HG03095 (cell line): ENCODE data around the gene RALGAPA2.

Experiments used
- ATAC-seq: cut with Tn5 transposase; IDR thresholded peaks from one replicate; pipeline ENCODE4 v1.9.1; 2021; ENCODE audit warnings: moderate library complexity; ENCODE audit not compliant: unreplicated experiment

The RALGAPA2 gene

GRCh38 chr20:20373091-20373571, 339.3 kb downstream of the RALGAPA2 start:
- ATAC-seq: no peak

- ATAC-seq: no peak
These were observed 340.8 kb downstream of the RALGAPA2 start for GRCh38 chr20:20371681-20372080.

DNA sequence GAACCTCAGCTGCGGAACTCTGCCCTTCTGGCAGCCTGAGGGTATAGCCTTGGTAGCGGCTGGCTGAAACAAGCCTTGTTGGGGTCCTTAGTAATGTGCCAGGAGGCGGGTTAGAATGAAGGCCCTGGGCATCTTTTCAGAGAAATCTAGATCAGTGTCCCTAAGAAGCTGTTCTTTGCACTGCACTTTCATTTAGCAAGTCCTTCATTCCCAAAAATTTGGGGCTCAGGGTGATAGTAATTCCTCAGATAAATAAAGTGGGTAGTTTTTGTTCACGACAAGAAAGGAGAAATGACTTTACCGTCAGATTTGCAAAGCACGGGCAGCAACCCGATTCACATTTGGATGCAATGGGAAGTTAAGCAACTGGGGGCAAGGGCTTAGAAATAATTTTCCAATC, 341.4 kb downstream of the RALGAPA2 start:
- ATAC-seq: no peak

GRCh38 chr20:20370094-20370575, 342.3 kb downstream of the RALGAPA2 start:
- no peak for ATAC-seq

DNA sequence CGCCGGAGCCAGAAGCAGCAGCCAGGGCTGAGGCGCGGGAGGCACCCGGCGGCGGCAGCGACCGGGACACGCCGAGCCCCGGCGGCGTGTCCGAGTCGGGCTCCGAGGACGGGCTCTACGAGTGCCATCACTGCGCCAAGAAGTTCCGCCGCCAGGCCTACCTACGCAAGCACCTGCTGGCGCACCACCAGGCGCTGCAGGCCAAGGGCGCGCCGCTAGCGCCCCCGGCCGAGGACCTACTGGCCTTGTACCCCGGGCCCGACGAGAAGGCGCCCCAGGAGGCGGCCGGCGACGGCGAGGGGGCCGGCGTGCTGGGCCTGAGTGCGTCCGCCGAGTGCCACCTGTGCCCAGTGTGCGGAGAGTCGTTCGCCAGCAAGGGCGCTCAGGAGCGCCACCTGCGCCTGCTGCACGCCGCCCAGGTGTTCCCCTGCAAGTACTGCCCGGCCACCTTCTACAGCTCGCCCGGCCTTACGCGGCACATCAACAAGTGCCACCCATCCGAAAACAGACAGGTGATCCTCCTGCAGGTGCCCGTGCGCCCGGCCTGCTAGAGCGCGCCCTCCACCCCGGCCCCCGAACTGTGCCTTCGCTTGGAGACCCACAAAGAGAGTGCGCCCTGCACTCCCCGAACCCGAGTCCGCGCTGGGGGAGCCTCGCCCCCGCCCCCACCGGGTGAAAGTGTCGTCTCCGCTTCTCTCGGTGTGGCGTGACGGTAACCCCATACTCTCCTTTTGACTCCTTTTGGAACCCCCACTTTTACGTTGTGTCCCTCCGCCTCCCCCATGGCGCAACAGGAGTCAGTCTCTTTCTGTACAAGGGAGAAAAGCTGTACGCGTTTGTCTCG, 343.0 kb downstream of the RALGAPA2 start:
- no peak for ATAC-seq

DNA sequence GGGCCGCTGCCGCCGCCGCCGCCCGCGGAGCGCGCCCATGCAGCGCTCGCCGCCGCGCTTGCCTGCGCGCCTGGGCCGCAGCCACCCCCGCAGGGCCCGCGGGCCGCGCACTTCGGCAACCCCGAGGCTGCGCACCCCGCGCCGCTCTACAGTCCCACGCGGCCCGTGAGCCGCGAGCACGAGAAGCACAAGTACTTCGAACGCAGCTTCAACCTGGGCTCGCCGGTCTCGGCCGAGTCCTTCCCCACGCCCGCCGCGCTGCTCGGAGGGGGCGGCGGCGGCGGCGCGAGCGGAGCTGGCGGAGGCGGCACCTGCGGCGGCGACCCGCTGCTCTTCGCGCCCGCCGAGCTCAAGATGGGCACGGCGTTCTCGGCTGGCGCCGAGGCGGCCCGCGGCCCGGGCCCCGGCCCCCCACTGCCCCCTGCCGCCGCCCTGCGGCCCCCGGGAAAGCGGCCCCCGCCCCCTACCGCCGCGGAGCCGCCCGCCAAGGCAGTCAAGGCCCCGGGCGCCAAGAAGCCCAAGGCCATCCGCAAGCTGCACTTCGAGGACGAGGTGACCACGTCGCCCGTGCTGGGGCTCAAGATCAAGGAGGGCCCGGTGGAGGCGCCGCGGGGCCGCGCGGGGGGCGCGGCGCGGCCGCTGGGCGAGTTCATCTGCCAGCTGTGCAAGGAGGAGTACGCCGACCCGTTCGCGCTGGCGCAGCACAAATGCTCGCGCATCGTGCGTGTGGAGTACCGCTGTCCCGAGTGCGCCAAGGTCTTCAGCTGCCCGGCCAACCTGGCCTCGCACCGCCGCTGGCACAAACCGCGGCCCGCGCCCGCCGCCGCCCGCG, 343.8 kb downstream of the RALGAPA2 start:
- ATAC-seq: no peak

DNA sequence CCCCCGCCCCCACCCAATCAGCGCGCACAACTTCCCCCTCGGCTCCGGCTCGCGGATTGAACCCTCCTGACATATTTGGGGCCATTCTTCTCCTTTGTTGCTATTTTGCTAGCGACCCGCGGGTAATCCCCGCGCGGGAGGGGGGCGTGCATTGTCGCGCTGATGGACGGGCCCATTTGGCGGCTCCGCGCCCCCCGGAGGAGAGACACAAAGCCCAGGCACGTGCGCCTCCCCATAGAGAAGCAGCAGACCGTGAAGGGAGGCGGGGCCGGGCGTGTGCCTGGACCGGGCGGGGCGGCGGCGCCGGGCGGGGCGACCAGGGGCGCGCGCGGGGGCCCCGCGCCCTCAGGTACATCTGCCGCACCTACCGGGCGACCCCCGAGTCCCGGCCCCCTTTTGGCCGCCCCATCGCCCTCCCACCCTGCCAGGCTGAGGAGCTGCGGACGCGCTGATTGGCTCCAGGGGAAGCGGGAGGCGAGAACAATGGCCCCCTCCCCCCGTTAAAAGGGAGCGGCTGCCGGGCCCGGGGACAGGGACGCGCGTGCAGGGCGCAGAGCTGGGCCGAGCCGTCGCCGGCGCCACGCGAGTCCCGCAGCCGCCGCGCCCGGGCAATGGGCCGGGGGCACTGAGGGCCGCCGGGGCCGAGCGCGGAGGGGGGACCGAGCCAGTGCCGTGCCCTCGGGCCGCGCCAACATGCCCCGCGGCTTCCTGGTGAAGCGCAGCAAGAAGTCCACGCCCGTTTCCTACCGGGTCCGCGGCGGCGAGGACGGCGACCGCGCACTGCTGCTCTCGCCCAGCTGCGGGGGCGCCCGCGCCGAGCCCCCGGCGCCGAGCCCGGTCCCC, 344.6 kb downstream of the RALGAPA2 start, which contains the start of gene INSM1:
Gene INSM1 (plus strand): TSS at position 530 of the 843 bp plus-strand sequence. CDS start 164 bp downstream, at position 694.
- ATAC-seq: no peak

- ATAC-seq: no peak
These were observed 345.4 kb downstream of the RALGAPA2 start for GRCh38 chr20:20366876-20367574.

DNA sequence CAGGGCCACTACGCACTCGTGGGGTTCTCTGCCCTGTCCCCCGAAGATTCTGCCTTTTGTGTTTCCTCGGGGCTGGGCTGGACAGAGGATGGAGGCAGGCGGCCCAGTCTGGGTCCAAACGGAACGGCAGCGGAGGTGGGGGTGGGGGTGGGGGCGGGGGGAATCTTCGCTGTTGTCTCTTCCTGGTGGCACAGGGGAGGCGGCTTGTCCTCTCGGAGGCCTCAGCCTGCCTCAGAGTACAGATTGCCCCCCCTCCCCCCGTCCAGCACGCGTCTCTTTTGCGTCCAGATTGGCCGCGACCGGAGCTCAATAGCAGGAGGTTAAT, 345.9 kb downstream of the RALGAPA2 start:
- no peak for ATAC-seq

DNA sequence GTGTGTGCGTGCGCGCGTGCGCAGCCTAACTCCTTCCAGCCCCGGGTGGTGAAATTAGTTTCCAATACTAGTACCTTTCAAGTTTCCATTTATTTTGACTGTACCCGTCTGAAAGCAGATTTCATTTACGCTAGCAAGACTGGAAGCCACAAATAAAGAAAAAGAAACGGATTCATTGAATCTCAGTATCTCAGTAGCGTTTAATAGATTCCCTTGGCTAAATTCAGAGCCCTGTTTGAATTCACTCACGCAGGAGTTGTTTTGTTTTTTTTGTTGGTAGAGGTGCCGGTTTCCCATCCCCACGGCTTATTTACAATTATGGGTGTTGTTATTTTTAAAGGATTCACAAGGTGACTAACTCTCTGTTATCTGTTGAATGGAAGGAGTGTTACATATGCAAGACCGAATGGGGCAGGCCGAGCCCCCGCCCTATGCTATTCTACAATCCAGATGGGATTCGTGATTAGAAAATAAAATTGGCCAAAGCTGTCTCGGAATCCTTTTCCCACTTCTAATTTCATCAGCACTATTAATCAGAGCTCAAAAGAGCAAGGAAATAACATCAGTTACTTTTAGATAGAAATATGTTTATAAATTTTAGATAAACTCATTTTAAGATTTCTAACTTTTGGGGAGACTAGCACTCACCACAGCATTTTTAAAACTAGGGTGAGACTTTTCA, 346.8 kb downstream of the RALGAPA2 start:
- ATAC-seq: no peak

- ATAC-seq: no peak
These were observed 347.6 kb downstream of the RALGAPA2 start for GRCh38 chr20:20364593-20365479.

- ATAC-seq: no peak
These were observed 348.4 kb downstream of the RALGAPA2 start for GRCh38 chr20:20363799-20364592.

DNA sequence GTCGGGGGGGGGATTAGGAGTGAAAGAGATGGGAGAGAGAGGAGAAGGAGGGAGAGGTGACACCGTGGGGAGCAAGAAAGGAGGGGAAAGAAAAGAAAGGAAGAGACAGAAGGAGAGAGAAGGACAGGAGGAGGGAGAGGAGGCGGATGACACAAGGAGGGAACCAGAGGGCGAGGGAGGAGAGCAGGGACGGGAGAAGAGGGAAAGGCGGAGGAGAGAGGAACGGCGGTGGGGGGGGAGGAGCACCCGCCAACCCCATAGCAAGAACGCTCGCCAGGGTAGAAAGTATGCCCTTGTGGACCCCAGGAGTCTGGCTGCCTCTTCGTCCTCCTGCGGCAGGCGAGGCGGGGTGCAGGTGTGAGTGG, 349.0 kb downstream of the RALGAPA2 start:
- ATAC-seq: no peak

- no peak for ATAC-seq
These were observed 349.5 kb downstream of the RALGAPA2 start for GRCh38 chr20:20362774-20363433.

DNA sequence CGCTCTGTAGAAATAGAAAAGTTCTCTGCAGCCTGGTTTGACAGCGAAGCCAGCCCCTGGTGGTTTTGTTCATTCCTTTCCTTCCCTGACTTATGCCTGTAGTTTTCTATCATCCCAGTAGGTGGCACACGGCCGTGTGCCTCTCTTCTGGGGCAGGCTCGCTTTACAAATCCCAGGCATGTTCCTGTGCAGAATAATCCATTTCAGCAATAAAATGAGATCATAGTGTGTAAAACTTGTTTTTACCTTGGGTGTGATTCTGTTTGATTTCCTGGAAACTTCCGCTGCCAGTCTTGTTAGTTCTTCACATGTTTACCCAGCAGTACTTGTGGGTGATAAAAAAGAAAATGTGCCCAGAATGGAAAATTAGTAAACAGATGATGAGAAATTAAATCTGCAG, 352.0 kb downstream of the RALGAPA2 start:
- ATAC-seq: no peak

GRCh38 chr20:20359628-20360027, 352.8 kb downstream of the RALGAPA2 start:
- no peak for ATAC-seq

DNA sequence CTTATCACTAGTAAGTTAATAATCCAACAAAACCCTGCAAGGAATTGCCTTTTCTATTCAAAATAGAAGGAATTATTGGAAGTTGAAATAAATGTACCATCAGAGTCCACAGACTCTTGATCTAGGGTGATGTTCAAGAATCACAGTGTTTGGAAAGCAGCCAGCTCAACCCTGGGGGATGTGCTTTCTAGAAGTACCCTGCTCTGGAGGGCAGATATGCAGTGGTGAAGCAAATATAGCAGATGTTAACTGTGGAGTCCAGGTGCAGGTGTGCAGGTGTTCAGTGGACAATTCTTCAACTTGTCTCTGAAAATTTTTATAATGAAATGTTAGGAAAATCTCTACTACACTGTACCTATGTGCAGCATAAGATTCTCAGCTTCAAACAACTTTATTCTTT, 353.6 kb downstream of the RALGAPA2 start:
- ATAC-seq: no peak
